Esophagus squamous epithelium (tissue), 4 donors: Measurements from ENCODE around the gene CCDC82.

Experiments used
- CTCF ChIP-seq, 6 experiments: fragments of 450-650 bp in 4 of 6; fragments of 200-600 bp in 2 of 6; sonication (generic) in 2 of 6; IDR thresholded peaks; one replicate each; pipeline ENCODE4 v1.5.1; 2016 to 2019; ENCODE audit warnings: antibody characterized with exemption in 6 of 6, mild to moderate bottlenecking in 4 of 6, moderate library complexity in 4 of 6
- POLR2A ChIP-seq, 4 donors: fragments of 450-650 bp; IDR thresholded peaks; one replicate each; pipeline ENCODE4 v1.6.1; 2017; ENCODE audit warnings: antibody characterized with exemption in 4 of 4, mild to moderate bottlenecking in 4 of 4, moderate library complexity in 3 of 4

GRCh38 chr11:96365493-96365892, 24.2 kb downstream of the CCDC82 start:
- TF ChIP-seq CTCF (IDR thresholded peaks at IDR 0.05) (no peak), POLR2A (IDR thresholded peaks at IDR 0.05) (no peak)
